Esophagus muscularis mucosa (tissue), 4 donors: ENCODE measurements around the gene STYXL2.

Experiments
- EP300 ChIP-seq: sonication (generic); formaldehyde crosslinking; IDR thresholded peaks from one replicate; pipeline ENCODE4 v1.6.1; 2017; ENCODE audit warnings: antibody characterized with exemption
- POLR2A ChIP-seq: fragments of 450-650 bp; IDR thresholded peaks from one replicate; pipeline ENCODE4 v1.6.1; 2017; ENCODE audit warnings: antibody characterized with exemption, moderate library complexity, mild to moderate bottlenecking, low read depth
- POLR2AphosphoS5 ChIP-seq, 2 donors: sonication (generic); formaldehyde crosslinking; IDR thresholded peaks; one replicate each; pipeline ENCODE4 v1.6.1; 2017; ENCODE audit warnings: antibody characterized with exemption in 2 of 2
- TF ChIP-seq, protein P1 (sequence below), 3 experiments: fragments of 200-600 bp in 2 of 3; fragments of 450-650 bp in 1 of 3; sonication (generic) in 2 of 3; IDR thresholded peaks; one replicate each; pipeline ENCODE4 v1.5.1; 2017 to 2019; ENCODE audit warnings: antibody characterized with exemption in 3 of 3, mild to moderate bottlenecking in 2 of 3, moderate library complexity in 1 of 3

- TF ChIP-seq, protein P1, sequence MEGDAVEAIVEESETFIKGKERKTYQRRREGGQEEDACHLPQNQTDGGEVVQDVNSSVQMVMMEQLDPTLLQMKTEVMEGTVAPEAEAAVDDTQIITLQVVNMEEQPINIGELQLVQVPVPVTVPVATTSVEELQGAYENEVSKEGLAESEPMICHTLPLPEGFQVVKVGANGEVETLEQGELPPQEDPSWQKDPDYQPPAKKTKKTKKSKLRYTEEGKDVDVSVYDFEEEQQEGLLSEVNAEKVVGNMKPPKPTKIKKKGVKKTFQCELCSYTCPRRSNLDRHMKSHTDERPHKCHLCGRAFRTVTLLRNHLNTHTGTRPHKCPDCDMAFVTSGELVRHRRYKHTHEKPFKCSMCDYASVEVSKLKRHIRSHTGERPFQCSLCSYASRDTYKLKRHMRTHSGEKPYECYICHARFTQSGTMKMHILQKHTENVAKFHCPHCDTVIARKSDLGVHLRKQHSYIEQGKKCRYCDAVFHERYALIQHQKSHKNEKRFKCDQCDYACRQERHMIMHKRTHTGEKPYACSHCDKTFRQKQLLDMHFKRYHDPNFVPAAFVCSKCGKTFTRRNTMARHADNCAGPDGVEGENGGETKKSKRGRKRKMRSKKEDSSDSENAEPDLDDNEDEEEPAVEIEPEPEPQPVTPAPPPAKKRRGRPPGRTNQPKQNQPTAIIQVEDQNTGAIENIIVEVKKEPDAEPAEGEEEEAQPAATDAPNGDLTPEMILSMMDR (IDR thresholded peaks at IDR 0.05), result no peak
- no peak for TF ChIP-seq POLR2A
- no peak for TF ChIP-seq EP300
- TF ChIP-seq POLR2AphosphoS5 (IDR thresholded peaks at IDR 0.05), result no peak
These were observed 29.3 kb upstream of the STYXL2 start for GRCh38 chr1:167064621-167065020.
